HuH-7.5 (cell line): ENCODE results near the gene TNFAIP8.

Experiments
- DNase-seq: peaks from one replicate; pipeline ENCODE4 v3.0.0; 2011; ENCODE audit warnings: low spot score

Gene TNFAIP8

DNA sequence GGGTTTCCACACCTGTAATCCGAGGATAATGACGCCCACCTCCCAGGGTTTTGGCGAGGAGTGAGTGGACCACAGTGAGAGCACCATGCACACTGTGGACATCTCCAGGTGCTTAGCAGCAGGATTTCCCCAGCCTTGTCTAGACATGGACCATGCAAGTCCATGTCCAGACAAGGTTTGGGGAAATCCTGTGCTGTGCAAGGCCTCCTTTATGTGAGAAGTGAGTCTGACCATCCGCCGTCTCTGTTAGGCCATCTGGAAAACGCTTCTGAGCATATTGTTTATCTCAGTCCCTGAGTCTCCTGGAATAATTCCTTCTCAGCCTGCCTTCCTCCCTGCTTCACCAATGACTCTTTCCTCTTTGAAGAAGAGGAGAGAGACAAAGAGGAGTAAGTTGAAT lies 26.2 kb upstream of the TNFAIP8 start:
- DNase-seq: no peak

DNA sequence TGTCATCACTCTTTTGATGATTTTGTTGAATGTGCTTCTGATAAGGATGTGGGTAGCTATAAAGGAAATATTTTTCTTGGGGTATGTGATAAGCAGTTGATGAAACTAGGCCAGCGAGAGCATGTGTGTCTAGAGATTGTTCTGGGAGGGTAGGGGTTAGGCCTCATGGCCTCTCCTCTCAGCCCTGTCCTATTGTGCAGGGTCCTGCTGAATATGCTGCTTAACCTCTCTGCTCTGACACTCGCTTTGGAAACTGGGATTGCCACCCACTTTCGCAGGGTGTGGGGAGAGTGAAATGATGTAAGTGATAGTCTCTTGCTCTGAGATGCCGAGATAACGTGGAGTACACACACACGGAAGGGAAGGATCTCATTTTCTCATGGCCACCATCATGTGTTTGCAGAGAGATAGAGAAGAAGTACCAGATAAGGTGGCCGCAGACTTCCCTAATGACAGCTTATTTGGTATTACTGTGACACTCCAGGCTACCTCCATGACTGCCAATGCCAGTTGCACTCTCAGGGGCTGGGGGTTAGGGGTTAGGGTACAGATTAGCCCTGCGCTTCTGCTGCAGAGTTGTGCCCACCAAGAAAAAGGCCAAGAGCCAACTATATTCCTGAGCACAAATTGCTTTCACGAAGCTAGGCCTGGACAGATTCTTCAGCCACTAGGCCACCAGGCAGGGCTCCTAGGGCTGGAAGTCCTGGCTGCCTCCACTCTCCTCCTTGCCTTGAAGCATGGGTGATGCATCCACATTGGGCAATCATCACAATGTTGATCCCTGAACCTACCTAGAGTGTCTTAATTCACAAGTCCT lies 25.2 kb upstream of the TNFAIP8 start:
- DNase-seq: no peak

DNA sequence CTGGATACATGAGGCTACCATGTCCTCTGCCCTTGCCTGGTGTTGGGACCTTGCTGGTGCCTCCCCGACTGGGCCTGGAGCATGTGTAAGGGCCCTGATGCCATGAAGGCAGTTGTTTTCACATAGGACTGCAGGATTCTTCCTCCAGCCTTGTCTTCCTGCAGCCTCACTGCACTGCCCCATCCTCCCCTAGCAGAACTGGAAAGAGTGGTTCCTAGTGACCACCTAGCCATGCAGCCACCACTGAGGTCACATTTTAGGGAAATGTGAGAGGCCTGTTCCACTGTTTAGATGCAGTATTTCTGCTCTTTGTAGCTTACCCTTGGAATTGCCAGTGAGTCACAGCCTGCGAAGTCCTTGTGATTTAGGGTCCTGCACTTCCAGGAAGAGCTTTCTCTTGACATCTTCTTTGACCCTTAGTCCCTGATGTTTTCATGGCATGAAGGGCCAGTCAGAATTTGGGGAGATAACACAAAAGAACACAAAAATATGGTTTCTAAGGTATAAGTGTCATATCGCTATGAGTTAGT lies 24.2 kb upstream of the TNFAIP8 start:
- no peak for DNase-seq

GRCh38 chr5:119332208-119332607 lies 23.6 kb upstream of the TNFAIP8 start:
- DNase-seq: no peak

GRCh38 chr5:119332978-119333401 lies 22.8 kb upstream of the TNFAIP8 start:
- DNase-seq: no peak

DNA sequence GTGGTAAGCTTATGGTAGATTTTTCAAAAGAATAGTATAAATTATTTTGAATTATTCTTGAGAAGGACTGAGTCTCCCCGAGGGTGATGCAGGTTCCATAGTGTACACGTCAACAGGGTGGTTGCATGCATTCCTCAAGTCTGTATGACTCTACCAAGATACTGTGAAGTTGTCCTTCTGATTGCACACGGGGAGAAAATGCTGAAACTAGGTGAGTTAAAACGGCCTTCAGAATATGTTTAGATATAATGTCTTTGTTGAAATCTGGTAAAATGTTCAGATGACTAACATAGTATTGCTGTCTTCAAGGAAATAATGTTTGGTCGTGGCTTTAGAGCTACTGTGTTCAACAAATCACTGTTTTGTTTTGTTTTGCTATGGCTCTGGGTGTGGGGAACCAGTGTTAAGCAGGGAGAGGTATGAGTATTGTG lies 22.4 kb upstream of the TNFAIP8 start:
- no peak for DNase-seq

GRCh38 chr5:119335261-119335677 lies 20.6 kb upstream of the TNFAIP8 start:
- DNase-seq: no peak

DNA sequence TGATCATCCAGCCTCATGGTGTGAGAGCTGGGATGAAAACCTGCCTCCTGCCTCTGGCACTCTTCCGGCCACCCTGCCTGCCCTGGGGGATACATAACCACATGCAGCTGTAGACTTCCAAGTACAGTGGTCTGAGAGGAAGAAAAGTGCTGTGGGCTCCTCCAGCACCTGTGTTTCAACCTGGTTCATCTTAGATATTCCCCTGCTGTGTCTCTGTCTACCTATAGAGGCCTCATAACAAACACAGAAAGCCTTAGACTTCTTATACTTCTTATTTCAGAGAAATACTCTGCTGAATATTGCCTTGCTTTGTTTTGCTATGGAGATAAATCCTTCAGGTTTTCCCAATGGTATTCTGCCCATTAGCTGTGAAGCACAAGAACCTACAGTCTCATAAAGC lies 19.6 kb upstream of the TNFAIP8 start:
- DNase-seq: no peak

DNA sequence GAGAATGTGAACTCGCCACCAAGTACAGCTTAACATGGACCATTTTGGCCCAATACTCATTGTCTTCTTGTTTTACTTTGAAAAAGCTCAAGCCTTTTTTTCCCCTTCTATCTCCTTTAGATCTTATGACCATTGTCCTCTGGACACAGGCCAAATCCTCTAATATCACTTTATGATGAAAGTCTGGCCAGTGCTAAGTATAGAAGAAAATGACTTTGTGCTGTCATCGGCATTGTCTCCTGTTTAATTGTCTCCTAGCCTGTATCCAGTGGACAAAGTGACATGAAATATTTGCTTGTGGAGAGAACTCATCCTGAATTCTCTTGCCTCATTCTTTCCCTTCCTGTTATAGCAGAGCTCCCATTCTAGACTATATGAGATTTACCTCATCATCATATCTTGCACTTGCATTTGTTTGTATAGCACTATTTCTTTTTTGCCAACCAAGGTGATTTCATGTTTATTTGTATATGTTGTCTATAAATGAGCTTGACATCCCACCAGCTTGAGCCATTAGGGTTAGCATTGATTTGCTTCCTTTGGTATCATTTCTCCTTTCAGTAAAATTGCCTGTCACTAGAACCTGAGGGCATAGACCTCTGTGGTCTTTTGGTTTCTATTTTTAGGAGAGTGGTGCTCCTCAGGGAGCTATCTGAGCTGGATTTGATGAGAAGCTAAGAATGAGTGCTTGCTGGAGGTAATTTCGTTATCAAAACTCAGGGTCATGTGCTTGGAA lies 18.8 kb upstream of the TNFAIP8 start:
- no peak for DNase-seq

DNA sequence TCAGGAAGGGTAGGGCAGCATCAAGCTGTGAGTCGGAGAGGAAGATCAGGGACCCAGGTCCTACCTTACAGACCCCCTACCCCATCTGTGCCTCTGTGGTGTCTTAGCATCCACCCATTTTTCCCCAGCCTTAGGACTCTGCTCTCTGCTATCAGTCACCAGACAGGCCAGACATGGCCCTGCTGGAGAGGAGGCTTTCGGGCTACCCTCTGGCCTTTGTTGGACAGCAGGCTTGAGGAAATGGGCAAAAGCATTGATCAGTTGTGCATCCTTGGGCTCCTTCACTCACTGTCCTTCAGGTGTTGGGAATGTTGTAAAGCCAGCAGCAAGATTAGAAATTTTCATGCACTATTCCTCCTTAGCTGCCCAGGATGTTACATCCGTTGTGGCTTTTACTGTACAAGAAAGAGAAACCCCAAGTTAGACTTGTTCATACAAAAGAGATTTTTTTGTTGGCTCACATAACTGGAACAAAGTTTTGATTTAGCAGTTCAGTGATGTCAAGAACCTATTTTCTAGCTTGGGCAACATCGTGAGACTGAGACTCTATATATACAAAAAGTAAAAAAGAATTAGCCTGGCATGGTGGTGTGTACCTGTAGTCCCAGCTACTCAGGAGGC lies 17.4 kb upstream of the TNFAIP8 start:
- no peak for DNase-seq

DNA sequence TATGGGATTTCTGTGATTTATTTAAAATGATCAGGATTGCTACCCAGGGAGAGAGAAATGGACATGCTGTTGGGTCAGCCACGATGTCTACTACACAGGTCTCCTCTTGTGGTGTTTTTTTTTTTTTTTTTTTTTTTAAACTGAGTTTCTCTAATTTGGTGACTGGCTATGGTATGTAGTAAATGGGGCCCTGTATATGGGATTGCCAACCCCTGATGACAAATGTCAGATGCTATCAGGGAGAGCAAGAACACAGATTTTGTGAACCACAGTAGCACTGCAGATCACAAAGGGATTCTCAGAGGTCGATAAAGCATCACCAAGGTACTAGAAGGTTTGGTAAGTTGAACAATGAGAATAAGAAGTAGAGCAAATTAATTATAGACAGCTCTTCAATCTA lies 16.5 kb upstream of the TNFAIP8 start:
- no peak for DNase-seq

DNA sequence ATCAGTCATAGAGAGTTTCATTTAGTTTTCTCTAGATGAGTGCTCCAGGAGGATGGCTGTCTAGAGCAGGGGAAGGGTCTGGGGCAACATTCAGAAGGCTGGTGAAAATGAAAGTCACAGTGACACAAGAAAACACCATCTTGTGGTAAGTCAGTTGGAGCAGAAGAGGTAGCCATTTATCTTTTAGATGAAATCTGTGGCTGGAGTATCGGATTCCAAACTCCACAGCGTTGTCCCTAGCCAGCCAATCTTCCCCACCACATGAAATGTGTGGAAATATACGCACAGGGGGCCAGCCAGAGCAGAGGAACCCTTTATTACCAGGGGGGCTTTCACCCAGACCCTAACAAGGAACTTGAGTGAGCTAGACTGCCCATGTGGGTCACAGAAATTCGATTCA lies 15.9 kb upstream of the TNFAIP8 start:
- no peak for DNase-seq

DNA sequence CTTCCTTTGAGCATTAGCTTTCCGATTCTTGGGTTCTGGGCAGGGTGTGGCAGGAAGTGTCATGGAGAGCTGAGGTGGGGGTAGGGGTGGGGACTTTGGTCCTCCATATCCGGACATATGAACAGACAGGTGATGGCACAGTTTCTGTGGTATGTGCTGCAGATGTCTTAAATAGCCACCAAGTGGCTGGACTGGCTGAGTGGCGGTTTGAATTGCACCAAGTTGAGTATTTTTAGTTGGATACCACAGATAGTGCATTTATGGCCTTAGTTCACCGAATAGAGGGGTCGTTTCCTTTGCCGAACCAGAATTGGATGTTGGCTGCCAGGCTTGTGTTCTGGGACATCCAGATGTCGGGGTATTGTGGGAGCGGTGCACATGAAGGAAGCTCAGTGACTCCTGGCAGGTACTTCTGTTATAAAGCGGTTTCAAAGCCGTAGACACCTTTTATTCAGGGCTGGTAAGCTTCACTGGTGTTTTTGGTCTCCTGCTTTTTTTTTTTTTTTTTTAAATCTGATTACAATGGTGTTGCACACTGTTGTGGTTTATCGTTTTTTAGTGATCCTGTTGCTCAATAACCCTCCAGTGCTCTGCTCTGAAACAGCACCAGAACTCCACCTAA lies 15.1 kb upstream of the TNFAIP8 start:
- no peak for DNase-seq

GRCh38 chr5:119341452-119342349 lies 14.1 kb upstream of the TNFAIP8 start:
- no peak for DNase-seq

DNA sequence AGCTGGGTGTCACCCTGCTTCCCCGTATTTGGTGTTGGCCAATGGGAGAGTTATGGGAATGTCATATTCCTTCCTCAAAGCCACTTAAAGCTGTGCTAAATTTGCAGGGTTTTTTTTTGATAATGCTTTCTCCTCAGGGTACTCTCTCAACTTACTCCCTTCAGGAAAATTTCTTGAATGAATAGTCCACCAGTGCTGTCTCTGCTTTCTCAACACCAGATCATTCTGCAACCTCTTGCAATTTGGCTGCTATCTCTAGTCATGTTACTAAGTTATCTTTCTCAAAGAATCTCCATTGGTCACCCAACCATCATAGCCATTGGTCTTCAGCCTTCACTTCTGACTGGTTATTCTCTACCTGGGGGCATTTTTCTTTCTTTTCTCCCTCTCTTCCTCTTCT lies 13.4 kb upstream of the TNFAIP8 start:
- DNase-seq: no peak

- DNase-seq: no peak
Observed at GRCh38 chr5:119343052-119343451, 12.8 kb upstream of the TNFAIP8 start.

DNA sequence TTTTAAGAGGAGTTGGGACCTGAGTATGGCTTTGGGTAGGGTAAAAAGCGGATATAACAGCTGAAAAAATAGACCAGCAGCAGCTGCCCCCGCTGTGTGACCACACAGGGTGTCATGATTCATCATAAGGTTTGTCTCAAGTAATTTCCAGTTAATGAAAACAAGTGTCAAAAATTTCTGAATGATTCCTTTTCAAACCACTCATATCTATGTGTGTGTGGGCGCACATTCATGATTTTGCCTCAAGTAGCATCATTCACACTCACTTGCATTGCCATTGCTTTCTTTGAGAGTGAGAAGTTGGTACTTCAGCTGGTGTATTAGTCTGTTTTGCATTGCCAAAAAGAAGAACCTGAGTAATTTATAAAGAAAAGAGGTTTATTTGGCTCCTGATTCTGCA lies 12.1 kb upstream of the TNFAIP8 start:
- DNase-seq: no peak

DNA sequence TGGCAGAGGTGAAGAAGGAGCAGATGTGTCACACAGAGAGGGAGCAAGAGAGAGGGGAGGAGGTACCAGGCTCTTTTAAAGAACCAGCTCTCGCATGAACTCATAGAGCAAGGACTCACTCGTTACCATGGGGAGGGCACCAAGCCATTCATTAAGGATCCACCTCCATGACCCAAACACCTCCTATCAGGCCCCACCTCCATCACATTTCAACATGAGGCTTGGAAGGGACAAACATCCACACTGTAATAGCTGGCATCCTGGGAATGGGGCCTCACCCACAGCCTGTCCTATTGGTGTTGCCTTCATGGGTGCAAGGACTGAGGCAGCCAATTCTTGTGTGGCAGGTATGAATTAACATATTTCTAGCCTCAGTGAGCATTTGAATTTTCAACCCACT lies 11.6 kb upstream of the TNFAIP8 start:
- DNase-seq: no peak

DNA sequence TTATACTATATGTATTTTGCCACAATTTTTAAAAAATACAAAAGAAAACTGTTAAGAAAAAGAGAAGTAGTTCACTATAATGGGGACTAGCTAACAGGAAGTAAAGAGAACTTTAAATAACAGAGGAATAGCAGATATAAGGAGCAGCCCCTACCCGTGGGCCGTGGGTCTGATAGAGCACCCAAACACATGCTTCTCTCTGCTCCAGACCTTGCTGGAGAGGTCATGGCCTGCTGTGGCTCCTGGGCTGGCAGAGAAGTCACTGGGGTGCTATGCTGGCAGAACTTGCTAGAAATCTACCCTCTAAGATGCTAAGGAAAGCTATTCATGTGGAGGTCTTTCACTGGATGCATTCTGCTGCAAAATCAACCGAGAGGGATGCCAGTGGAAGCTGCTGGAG lies 10.0 kb upstream of the TNFAIP8 start:
- no peak for DNase-seq

DNA sequence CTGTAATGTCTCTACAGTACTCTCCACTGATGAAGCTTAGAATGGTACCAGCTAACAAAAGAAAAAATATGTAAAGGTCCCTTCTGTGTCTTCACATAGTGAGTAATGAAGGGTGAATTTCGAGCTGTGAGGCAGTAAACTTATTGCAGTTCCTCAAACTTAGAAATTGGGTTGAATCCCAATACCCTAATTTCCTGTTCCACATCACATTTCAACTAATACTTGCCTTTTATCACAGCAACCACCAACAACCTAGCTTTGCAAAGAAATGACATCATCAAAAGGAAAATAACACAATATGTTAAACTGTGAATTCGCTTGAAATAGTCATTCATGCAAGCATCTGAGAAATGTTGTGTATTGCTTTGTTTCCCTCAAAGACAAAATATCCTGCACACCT lies 9.4 kb upstream of the TNFAIP8 start:
- no peak for DNase-seq

DNA sequence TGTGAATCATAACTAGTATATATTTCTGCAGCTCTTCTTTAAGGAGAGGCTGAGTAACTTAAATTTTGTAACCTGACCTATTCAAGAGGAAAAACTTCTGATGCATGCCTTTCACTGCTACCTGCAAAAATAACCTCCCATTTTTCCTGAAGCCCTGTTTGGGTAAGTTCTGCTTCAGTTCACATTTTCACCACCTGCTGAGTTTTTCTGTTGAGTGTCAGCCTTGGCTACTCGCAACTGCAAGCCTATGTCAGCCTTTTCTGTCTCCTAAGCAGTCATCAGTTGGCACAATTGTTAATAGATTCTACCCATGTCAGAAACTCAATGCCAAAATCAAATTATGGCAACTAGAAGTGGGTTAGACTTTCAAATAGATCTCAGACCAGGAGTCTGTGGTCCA lies 8.2 kb upstream of the TNFAIP8 start:
- DNase-seq: no peak
